IMR-90 (cell line): ENCODE measurements around the gene TAF11L9.

Source experiments
- BHLHE40 ChIP-seq: fragments of 150-350 bp; IDR thresholded peaks from 2 replicates; pipeline ENCODE4 v1.6.1; 2016; ENCODE audit warnings: mild to moderate bottlenecking, low read depth, low read length
- CHD1 ChIP-seq: IDR thresholded peaks from 2 replicates; pipeline ENCODE4 v1.6.1; 2012; ENCODE audit warnings: low read depth, low read length, improper control_type of control experiment
- FOS ChIP-seq: fragments of 150-350 bp; IDR thresholded peaks from 2 replicates; pipeline ENCODE4 v1.6.1; 2016; ENCODE audit warnings: low read depth, low read length
- MAFK ChIP-seq: IDR thresholded peaks from 2 replicates; pipeline ENCODE4 v1.6.1; 2012; ENCODE audit warnings: low read depth, low read length, improper control_type of control experiment
- MXI1 ChIP-seq: IDR thresholded peaks from 2 replicates; pipeline ENCODE4 v1.6.1; 2012; ENCODE audit warnings: low read depth, mild to moderate bottlenecking, low read length, moderate library complexity, borderline replicate concordance
- NFE2L2 ChIP-seq: fragments of 150-350 bp; IDR thresholded peaks from 2 replicates; pipeline ENCODE4 v1.6.1; 2016; ENCODE audit warnings: low read depth, mild to moderate bottlenecking, low read length
- POLR2A ChIP-seq: IDR thresholded peaks from 2 replicates; pipeline ENCODE4 v1.6.1; 2012; ENCODE audit warnings: mild to moderate bottlenecking, low read depth, low read length
- RFX5 ChIP-seq: IDR thresholded peaks from 2 replicates; pipeline ENCODE4 v1.8.0; 2012; ENCODE audit warnings: low read depth, mild to moderate bottlenecking, low read length, moderate library complexity
- SMC3 ChIP-seq: fragments of 150-350 bp; IDR thresholded peaks from 2 replicates; pipeline ENCODE4 v1.6.1; 2016; ENCODE audit warnings: low read depth, mild to moderate bottlenecking, antibody characterized with exemption, low read length, moderate library complexity
- USF2 ChIP-seq: fragments of 150-350 bp; IDR thresholded peaks from 2 replicates; pipeline ENCODE4 v1.6.1; 2017; ENCODE audit warnings: mild to moderate bottlenecking, antibody characterized with exemption, low read length, low read depth
- TF ChIP-seq, protein P1 (sequence below): conservative IDR thresholded peaks from 2 replicates; pipeline ENCODE4 v1.5.1; 2012; ENCODE audit warnings: mild to moderate bottlenecking, low read depth, low read length, improper control_type of control experiment

GRCh38 chr5:17634160-17634559, 40.0 kb upstream of the TAF11L9 start, which contains the start of gene TAF11L14:
- TF ChIP-seq, protein P1, sequence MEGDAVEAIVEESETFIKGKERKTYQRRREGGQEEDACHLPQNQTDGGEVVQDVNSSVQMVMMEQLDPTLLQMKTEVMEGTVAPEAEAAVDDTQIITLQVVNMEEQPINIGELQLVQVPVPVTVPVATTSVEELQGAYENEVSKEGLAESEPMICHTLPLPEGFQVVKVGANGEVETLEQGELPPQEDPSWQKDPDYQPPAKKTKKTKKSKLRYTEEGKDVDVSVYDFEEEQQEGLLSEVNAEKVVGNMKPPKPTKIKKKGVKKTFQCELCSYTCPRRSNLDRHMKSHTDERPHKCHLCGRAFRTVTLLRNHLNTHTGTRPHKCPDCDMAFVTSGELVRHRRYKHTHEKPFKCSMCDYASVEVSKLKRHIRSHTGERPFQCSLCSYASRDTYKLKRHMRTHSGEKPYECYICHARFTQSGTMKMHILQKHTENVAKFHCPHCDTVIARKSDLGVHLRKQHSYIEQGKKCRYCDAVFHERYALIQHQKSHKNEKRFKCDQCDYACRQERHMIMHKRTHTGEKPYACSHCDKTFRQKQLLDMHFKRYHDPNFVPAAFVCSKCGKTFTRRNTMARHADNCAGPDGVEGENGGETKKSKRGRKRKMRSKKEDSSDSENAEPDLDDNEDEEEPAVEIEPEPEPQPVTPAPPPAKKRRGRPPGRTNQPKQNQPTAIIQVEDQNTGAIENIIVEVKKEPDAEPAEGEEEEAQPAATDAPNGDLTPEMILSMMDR: no peak
- TF ChIP-seq POLR2A: no peak
- no peak for TF ChIP-seq CHD1
- no peak for TF ChIP-seq MXI1
- TF ChIP-seq USF2: no peak
- no peak for TF ChIP-seq RFX5
- TF ChIP-seq NFE2L2: no peak
- no peak for TF ChIP-seq MAFK
- no peak for TF ChIP-seq SMC3
- TF ChIP-seq FOS: no peak
- TF ChIP-seq BHLHE40: no peak
